HEK293 (cell line): ENCODE results near the gene TWF2.

Experiments used
- CTCF ChIA-PET: fragments of 350-600 bp; formaldehyde crosslinking; extraction: SDS; loops from one replicate; lab custom pipeline; 2021; ENCODE audit warnings: antibody characterized with exemption; lab: Yijun Ruan, JAX
- POLR2A ChIA-PET: fragments of 300-600 bp; formaldehyde crosslinking; extraction: SDS; loops from one replicate; lab custom pipeline; 2020; ENCODE audit warnings: antibody characterized with exemption, inconsistent platforms; lab: Yijun Ruan, JAX
- H3K27ac ChIP-seq: fragments of 200-500 bp; sonication (Bioruptor generic); 2 replicates; pipeline ENCODE4 v1.5.1; 2014; ENCODE audit warnings: low read depth, low read length, control low read depth, inconsistent platforms; ENCODE audit errors: extremely low read depth
- H3K36me3 ChIP-seq, 2 experiments: fragments of 200-500 bp in 1 of 2; sonication (Bioruptor generic) in 1 of 2; 1 replicate in 1 of 2; 2 replicates in 1 of 2; pipeline ENCODE4 v1.5.1; 2014 to 2017; ENCODE audit warnings: inconsistent platforms in 2 of 2, low read length in 2 of 2; ENCODE audit not compliant: control insufficient read depth in 2 of 2, insufficient read depth in 1 of 2
- H3K4me1 ChIP-seq: fragments of 200-500 bp; sonication (Bioruptor generic); 2 replicates; pipeline ENCODE4 v1.5.1; 2014; ENCODE audit warnings: mild to moderate bottlenecking, low read length, inconsistent platforms; ENCODE audit not compliant: control insufficient read depth, insufficient read depth
- H3K4me3 ChIP-seq: 2 replicates; pipeline ENCODE4 v1.5.1; 2011; ENCODE audit warnings: low read depth, mild to moderate bottlenecking, control low read depth, low read length, moderate library complexity
- H3K9me3 ChIP-seq: fragments of 200-500 bp; sonication (Bioruptor generic); 2 replicates; pipeline ENCODE4 v1.5.1; 2014; ENCODE audit warnings: low read depth, low read length, inconsistent platforms; ENCODE audit not compliant: control insufficient read depth, insufficient read depth
- EGR2 ChIP-seq: fragments of 450-650 bp; formaldehyde crosslinking; IDR thresholded peaks from 2 replicates; pipeline ENCODE4 v1.5.1; 2016; ENCODE audit warnings: low read depth, missing biosample characterization, missing genetic modification characterization
- GLIS1 ChIP-seq: fragments of 450-650 bp; formaldehyde crosslinking; IDR thresholded peaks from 2 replicates; pipeline ENCODE4 v1.5.1; 2016; ENCODE audit warnings: missing biosample characterization, missing genetic modification characterization
- GLIS2 ChIP-seq: fragments of 450-650 bp; formaldehyde crosslinking; IDR thresholded peaks from 2 replicates; pipeline ENCODE4 v1.5.1; 2016; ENCODE audit warnings: missing biosample characterization, missing genetic modification characterization
- KLF16 ChIP-seq: fragments of 450-650 bp; formaldehyde crosslinking; IDR thresholded peaks from 2 replicates; pipeline ENCODE4 v1.5.1; 2017; ENCODE audit warnings: missing biosample characterization, missing genetic modification characterization
- ZFP41 ChIP-seq: fragments of 450-650 bp; formaldehyde crosslinking; IDR thresholded peaks from 2 replicates; pipeline ENCODE4 v1.5.1; 2016; ENCODE audit warnings: missing biosample characterization, missing genetic modification characterization, borderline replicate concordance
- ZIC2 ChIP-seq: fragments of 450-650 bp; formaldehyde crosslinking; IDR thresholded peaks from 2 replicates; pipeline ENCODE4 v1.5.1; 2016; ENCODE audit warnings: missing biosample characterization, missing genetic modification characterization
- ZNF132 ChIP-seq: fragments of 450-650 bp; formaldehyde crosslinking; IDR thresholded peaks from 2 replicates; pipeline ENCODE4 v1.5.1; 2017; ENCODE audit warnings: missing biosample characterization, missing genetic modification characterization, borderline replicate concordance
- ZNF610 ChIP-seq: fragments of 450-650 bp; formaldehyde crosslinking; IDR thresholded peaks from 2 replicates; pipeline ENCODE4 v1.5.1; 2016; ENCODE audit warnings: missing biosample characterization, missing genetic modification characterization, borderline replicate concordance

The TWF2 gene

GRCh38 chr3:52182196-52182595 is 56.8 kb downstream of the TWF2 start (continued):
- TF ChIP-seq ZNF610 (no peak), EGR2 (tag by site-specific recombination) (no peak), GLIS2 (tag by site-specific recombination) (no peak), ZNF132 (no peak)

DNA sequence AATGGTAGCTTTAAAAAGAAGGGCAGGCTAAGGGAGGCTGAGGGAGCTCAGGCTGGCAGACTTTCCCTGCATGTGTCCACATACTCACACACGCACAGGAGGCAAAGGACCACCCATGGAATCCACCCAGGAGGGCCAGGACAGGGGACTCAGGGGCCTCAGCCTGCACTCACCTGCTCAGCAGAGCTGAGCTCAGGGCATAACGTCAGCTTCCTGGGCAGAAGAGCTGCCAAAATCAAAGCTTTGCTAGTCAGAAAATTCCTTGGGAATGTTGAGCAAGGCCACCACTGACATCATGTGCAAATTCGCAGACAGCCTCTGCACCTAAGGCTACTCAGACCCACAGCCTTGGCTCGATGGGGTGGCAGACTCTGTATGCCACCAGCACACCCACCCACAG is 57.4 kb downstream of the TWF2 start:
- Histone ChIP-seq H3K4me1 (no peaks in the 10 kb centered on the region), H3K4me3 (no peak overlapping the region), H3K36me3 (no peaks in the 10 kb centered on the region), H3K9me3 (no peaks in the 10 kb centered on the region), H3K27ac (no peak overlapping the region)
- ChIA-PET POLR2A (no interaction called here), CTCF (interaction anchor here (0.6 to 0.8 kb wide), 2 partner anchors 27 to 39 kb away, joined by 3 read pairs; partner anchors contain the start of gene POC1A)
- TF ChIP-seq GLIS1 (tag by site-specific recombination) (peak; percentile 50), KLF16 (no peak), ZIC2 (tag by site-specific recombination) (peak; percentile 59), ZFP41 (tag by site-specific recombination) (no peak)
